Colon (tissue), 2 donors: ENCODE measurements around the gene PXK.

Experiments used
- FAIRE-seq: peaks from 2 replicates; lab custom pipeline; 2012; peaks lifted over from hg19 to GRCh38; lab: Jason Lieb, UNC
- donor health status: control.
- donor health status: control.

The PXK gene

GRCh38 chr3:58383904-58384303 lies 51.2 kb downstream of the PXK start:
- no peak for FAIRE-seq

DNA sequence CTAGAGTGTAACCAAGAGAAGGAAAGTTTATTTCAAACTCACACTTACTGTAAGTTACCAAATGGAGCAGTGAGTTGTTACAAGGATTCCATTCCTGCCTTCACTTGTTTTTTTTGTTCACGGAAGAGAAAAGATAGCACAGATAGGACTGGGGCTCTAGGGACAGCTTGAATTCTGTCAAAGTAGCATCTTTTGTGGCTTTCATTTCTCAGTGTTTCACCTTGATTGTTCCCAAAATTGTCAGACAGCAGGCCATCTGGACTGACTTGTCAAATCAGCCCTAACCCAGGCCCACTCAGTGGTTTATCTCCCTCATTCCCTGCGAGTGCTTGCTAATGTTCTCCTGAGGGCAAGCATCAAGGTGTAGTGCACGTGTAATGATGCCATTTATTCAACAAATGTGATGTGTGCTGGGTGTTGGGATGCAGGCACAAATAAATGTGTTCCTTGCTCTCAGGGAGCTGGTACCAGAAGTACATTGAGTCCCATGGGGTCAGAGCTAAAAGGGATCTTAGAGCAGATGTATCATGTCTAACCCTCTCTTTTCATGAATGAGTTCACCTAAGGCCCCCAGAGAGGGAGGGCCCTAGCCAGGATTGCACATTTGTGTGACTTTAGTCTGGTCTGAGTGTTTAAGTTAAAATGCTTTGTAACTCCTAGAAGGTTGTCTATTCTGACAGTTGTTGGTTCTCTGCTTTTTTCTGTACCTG lies 51.8 kb downstream of the PXK start:
- FAIRE-seq, result no peak

- FAIRE-seq, result no peak
These were observed 54.1 kb downstream of the PXK start for GRCh38 chr3:58386626-58387365.

- FAIRE-seq, result no peak
These were observed 55.2 kb downstream of the PXK start for GRCh38 chr3:58387650-58388546.

GRCh38 chr3:58388550-58389091 lies 55.9 kb downstream of the PXK start:
- FAIRE-seq, result no peak

- no peak for FAIRE-seq
These were observed 58.6 kb downstream of the PXK start for GRCh38 chr3:58391156-58391865.

DNA sequence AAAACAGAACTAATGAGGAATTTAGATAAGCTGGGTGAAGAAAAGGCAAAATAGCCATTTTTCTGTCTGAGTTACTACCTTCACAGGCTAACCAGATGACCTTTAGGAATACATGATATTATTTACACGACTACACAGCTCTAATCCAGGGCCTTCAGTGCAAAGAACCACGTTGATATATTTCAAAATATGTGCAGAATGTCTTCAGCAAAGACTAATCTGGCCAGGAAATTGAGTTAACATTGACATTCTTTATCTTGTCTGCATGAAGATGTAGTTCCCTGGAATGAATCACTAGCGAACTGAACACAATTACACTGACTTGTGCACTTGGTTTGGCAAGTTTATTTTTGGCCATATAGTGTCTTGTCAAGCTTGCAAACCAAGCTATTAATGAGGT lies 59.5 kb downstream of the PXK start:
- FAIRE-seq, result no peak

DNA sequence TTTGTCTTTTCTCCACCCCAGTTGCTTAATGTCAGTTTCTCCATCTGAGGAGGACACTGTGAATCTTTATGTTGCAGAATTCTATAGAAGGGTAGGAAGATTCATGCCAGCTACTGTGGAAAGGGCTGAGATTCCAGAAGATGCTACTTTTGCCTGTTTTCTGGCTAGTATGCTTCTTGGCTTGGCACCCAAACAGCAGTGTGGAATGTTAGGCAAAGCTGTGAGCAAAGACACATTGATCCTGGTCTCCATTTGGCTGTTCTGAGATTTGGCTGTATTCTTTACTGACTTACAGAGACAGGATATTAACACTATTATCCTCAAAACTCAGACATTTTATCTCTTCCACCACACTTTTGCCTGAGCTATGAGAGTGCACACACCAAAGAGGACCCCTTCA lies 61.6 kb downstream of the PXK start:
- no peak for FAIRE-seq

GRCh38 chr3:58398669-58399333 lies 66.1 kb downstream of the PXK start:
- no peak for FAIRE-seq

DNA sequence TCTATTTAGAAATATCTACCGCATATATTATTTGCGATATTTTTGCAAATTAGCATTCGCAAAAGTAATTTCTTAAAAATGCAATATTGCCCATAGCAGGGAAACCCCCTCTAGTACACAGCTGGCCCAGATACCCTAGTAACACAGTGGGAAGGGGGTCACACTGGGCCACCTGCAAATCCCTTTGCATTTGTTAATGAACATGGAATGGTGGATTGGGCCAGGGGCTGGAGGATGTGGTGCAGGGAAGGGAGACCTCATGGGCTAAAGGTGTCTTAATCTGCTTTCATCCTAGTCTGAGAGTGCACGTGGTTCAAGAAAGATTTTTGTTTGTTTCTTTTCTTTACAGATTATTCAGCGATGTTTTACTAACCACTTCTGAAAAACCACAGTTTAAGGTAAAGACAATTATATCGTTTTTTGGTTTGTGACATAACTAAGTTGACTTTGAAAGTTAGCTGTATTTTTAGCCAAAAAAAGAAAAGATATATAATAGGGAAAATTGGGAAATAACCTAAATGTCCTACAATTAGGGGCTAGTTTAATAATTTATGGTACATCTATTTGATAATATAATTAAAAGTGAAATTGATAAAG lies 70.9 kb downstream of the PXK start:
- peak; percentile 78 for FAIRE-seq

- no peak for FAIRE-seq
These were observed 71.7 kb downstream of the PXK start for GRCh38 chr3:58404396-58404795.

- no peak for FAIRE-seq
These were observed 76.2 kb downstream of the PXK start for GRCh38 chr3:58408906-58409305.

DNA sequence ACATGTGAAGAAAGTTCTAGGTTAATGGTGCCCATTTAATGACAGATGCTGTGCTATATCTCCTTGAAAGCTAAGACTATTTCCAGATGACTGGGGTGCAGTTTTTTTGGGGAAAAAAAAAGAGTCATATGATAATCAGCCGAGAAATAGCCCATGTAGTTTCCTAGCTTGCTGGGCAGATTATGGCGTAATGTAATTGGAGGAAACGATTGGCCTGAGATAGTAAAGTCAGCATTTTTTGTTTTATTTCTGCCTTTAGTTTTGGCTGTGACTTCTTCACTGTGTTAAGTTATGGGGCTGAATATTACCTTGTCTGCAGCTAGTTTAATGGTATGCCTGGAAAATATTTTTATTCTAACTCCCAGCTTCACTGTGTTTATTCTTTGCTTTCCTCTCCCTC lies 77.0 kb downstream of the PXK start:
- no peak for FAIRE-seq

DNA sequence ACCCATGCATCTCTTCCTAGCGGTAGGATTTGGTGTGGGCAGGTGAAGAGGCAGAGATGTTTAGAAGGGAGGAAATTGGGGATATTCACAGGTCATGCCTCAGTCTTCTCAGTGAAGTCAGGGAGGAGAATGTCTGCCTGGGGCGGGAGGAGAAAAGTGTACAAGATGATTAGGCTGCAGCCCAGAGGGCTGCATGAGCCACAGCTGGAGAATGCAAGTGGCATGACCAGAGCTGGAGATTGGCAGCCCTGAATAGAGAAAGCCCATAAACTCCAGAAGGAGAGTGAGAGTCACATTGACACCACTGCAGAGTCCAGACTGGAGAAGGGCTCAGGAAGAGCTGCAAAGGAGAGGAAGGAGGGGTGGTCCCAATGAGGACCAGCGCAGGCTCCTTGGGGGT lies 78.3 kb downstream of the PXK start:
- FAIRE-seq, result no peak

GRCh38 chr3:58411851-58412830 lies 79.4 kb downstream of the PXK start:
- FAIRE-seq, result no peak

- no peak for FAIRE-seq
These were observed 82.0 kb downstream of the PXK start for GRCh38 chr3:58414538-58415197.

DNA sequence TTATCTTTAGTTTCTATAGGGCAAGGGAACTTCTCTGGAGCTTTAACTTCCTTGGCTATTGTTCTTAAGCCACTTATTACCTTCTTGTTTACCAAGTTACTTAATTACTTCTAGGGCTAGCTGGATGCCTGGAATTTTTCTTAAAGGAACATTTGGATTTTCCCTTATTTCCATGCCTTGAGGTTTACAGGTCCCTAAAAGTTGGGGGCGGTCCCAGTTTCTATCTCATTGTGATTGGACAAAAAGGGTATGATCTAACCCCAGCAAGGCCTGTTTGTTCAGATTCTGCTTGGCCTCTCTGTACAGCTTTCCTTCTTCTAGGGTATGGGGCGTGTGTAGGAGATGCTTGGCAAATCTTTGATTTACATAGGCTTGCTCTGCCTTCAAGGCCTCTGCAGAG lies 83.5 kb downstream of the PXK start:
- FAIRE-seq, result no peak

DNA sequence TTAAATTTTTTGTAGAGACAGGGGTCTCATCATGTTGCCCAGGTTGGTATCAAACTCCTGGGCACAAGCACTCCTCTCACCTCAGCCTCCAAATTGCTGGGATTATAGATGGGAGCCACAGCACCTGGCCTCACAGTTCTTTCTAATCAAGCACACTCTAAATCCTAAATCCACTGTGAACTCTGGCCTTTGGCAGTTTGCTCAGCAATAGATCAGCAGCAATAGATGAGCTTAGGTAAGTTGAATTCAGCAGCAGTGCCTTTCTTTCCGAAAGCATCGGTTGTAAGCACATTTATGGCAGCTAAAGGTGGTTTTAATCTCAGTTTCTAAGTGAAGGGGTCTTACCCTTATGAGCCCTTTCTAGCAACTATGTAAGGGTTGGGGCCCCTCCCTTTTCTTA lies 84.4 kb downstream of the PXK start:
- FAIRE-seq, result no peak

GRCh38 chr3:58418227-58418626 lies 85.5 kb downstream of the PXK start:
- FAIRE-seq, result no peak
